Calu3 (cell line): ENCODE measurements around the gene ECT2L. TPM values are rescaled to one million over a fixed set of nuclear protein-coding genes. Genes with fewer than 3 reads are reported as not detected.

ENCODE experiments used
- BruUV-seq: library from RNA; stranded (reverse); fragments of 400-500 nt; replicated peaks from 2 replicates; lab custom pipeline; 2021; lab: Mats Ljungman, UMichigan
- CTCF ChIA-PET: fragments of 300-600 bp; sonication (Branson Sonifier 250); formaldehyde crosslinking; loops from one replicate; lab custom pipeline; 2022; ENCODE audit warnings: antibody characterized with exemption; lab: Charles Lee
- DNase-seq: peaks from one replicate; pipeline ENCODE4 v3.0.0; 2022
- H3K27ac Mint-ChIP-seq: one replicate; pipeline ENCODE4 v1.8.0; 2022; ENCODE audit warnings: mixed read lengths; ENCODE audit not compliant: unreplicated experiment
- H3K27me3 Mint-ChIP-seq: one replicate; pipeline ENCODE4 v1.8.0; 2022; ENCODE audit warnings: mixed read lengths; ENCODE audit not compliant: unreplicated experiment
- H3K36me3 Mint-ChIP-seq: one replicate; pipeline ENCODE4 v1.8.0; 2022; ENCODE audit warnings: mild to moderate bottlenecking, moderate library complexity, mixed read lengths; ENCODE audit not compliant: insufficient read depth, unreplicated experiment
- H3K4me1 Mint-ChIP-seq: one replicate; pipeline ENCODE4 v1.8.0; 2022; ENCODE audit warnings: mild to moderate bottlenecking, low read depth, mixed read lengths; ENCODE audit not compliant: unreplicated experiment
- H3K4me3 Mint-ChIP-seq: one replicate; pipeline ENCODE4 v1.8.0; 2022; ENCODE audit warnings: mild to moderate bottlenecking, low read depth, moderate library complexity, mixed read lengths; ENCODE audit not compliant: unreplicated experiment
- H3K9me3 Mint-ChIP-seq: one replicate; pipeline ENCODE4 v1.8.0; 2022; ENCODE audit warnings: low read depth, mixed read lengths; ENCODE audit not compliant: unreplicated experiment
- CTCF ChIP-seq: fragments of 200-600 bp; IDR thresholded peaks from one replicate; pipeline ENCODE4 v1.8.0; 2022; ENCODE audit warnings: antibody characterized with exemption; ENCODE audit not compliant: unreplicated experiment
- intact Hi-C: fragments of 100-400 bp; cut with micrococcal nuclease; formaldehyde crosslinking; loops from one replicate; pipeline ENCODE4 v1.10.0; 2022; ENCODE audit not compliant: unreplicated experiment
- total RNA-seq: library from RNA; stranded (reverse); gene quantifications from 2 replicates; pipeline ENCODE4 v1.2.3, GENCODE V29; 2022

ECT2L gene
- total RNA-seq, 1 experiment from 2014 or later: not detected

- no peak for DNase-seq
- H3K4me1 Mint-ChIP-seq: no peaks in the 10 kb centered on the region
- no peaks in the 10 kb centered on the region for H3K36me3 Mint-ChIP-seq
- BruUV-seq: no TSS peak
- H3K27me3 Mint-ChIP-seq: no peaks in the 10 kb centered on the region
- TF ChIP-seq CTCF: no peak
- H3K27ac Mint-ChIP-seq: no peak overlapping the region
- H3K9me3 Mint-ChIP-seq: no peaks in the 10 kb centered on the region
- CTCF ChIA-PET: no interaction called here
- intact Hi-C loops: no loop called here
- no peak overlapping the region for H3K4me3 Mint-ChIP-seq
Measured at GRCh38 chr6:138873191-138873590, 77.3 kb downstream of the ECT2L start.

GRCh38 chr6:138882369-138883017 is 86.6 kb downstream of the ECT2L start:
- H3K36me3 Mint-ChIP-seq: no peaks in the 10 kb centered on the region
- no peak for DNase-seq
- CTCF ChIA-PET: no interaction called here
- BruUV-seq: no TSS peak
- no peak for TF ChIP-seq CTCF
- H3K9me3 Mint-ChIP-seq: no peaks in the 10 kb centered on the region
- H3K4me3 Mint-ChIP-seq: no peak overlapping the region
- H3K27me3 Mint-ChIP-seq: no peaks in the 10 kb centered on the region
- H3K27ac Mint-ChIP-seq: no peak overlapping the region
- H3K4me1 Mint-ChIP-seq: no peaks in the 10 kb centered on the region
- intact Hi-C loops: no loop called here

GRCh38 chr6:138885156-138885819 is 89.4 kb downstream of the ECT2L start:
- CTCF ChIA-PET: no interaction called here
- Mint-ChIP-seq H3K27ac (no peak overlapping the region), H3K27me3 (no peaks in the 10 kb centered on the region), H3K36me3 (no peaks in the 10 kb centered on the region), H3K9me3 (no peaks in the 10 kb centered on the region), H3K4me1 (no peaks in the 10 kb centered on the region), H3K4me3 (no peak overlapping the region)
- no peak for DNase-seq
- no TSS peak for BruUV-seq
- intact Hi-C loops: no loop called here
- no peak for TF ChIP-seq CTCF

GRCh38 chr6:138891255-138891986 is 95.5 kb downstream of the ECT2L start:
- intact Hi-C loops: no loop called here
- no peaks in the 10 kb centered on the region for H3K27me3 Mint-ChIP-seq
- H3K36me3 Mint-ChIP-seq: no peaks in the 10 kb centered on the region
- no peak for DNase-seq
- no peak overlapping the region for H3K4me3 Mint-ChIP-seq
- no peak overlapping the region for H3K27ac Mint-ChIP-seq
- no peak for TF ChIP-seq CTCF
- no peaks in the 10 kb centered on the region for H3K4me1 Mint-ChIP-seq
- CTCF ChIA-PET: no interaction called here
- no peaks in the 10 kb centered on the region for H3K9me3 Mint-ChIP-seq
- BruUV-seq: no TSS peak
